GM18508 (cell line): Measurements from ENCODE around the gene MCTP1.

Source experiments
- ATAC-seq: cut with Tn5 transposase; IDR thresholded peaks from one replicate; pipeline ENCODE4 v1.9.1; 2021; ENCODE audit warnings: moderate number of reproducible peaks; ENCODE audit not compliant: insufficient read depth, unreplicated experiment

The MCTP1 gene

DNA sequence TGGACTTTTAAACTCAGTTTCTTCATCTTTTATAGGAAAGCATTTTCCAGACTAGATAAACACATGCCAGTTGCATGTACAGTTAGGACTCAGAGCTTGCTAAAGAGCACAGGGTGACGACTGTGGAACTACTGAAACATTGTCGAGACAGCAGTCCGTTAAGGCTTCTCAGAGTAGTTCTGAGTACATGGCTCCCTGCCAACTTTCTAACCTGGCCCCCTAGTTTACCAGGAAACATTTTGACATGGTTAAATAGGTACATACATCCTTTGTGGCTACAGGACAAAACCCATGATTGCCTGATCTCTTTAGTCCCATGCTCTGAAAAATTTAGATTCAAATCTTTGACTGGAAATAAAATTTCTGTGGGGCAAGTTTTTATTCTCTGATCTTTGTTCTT, 536.7 kb downstream of the MCTP1 start:
- ATAC-seq, result no peak

DNA sequence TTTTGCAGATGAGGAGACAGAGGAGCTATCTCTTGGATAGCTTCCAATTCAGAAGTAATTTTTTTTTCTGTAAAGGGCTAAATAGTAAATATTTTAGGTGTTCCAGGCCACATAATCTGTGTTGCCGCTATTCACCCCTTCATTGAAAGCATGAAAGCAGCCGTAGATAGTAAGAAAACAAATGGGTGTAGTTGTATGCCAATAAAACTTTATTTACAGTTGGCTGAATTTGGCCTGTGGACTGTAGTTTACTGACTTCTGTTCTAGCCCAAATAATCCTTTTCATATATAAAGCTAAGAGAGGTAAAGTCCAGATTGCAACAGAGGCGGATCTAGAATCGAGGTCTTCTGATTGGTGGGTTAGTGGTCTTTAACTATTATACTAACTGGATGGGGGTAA, 537.5 kb downstream of the MCTP1 start:
- ATAC-seq, result no peak

GRCh38 chr5:94746731-94747124, 538.2 kb downstream of the MCTP1 start:
- ATAC-seq, result peak; percentile 49

GRCh38 chr5:94745786-94746730, 538.8 kb downstream of the MCTP1 start:
- ATAC-seq, result peak; percentile 62

GRCh38 chr5:94744906-94745305, 540.0 kb downstream of the MCTP1 start:
- no peak for ATAC-seq

DNA sequence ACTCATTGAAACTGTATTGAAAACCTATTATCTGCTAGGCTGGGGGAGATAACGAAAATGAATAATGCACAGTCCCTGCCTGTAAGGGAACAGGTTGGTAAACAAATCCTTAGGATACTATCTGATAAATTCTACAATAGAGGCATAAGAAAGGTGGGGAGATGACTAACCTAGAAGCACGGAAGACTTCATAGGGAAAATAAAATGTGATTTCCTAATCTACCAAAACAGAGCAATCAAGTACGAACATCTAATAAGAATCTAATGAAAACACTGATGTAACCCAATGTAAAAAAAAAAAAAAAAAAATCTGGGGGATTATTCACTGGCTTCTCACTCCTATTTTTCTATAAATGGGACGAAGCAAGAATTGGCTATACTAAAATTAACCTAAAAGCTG, 542.0 kb downstream of the MCTP1 start:
- ATAC-seq, result no peak

GRCh38 chr5:94740286-94740685, 544.6 kb downstream of the MCTP1 start:
- ATAC-seq, result no peak

DNA sequence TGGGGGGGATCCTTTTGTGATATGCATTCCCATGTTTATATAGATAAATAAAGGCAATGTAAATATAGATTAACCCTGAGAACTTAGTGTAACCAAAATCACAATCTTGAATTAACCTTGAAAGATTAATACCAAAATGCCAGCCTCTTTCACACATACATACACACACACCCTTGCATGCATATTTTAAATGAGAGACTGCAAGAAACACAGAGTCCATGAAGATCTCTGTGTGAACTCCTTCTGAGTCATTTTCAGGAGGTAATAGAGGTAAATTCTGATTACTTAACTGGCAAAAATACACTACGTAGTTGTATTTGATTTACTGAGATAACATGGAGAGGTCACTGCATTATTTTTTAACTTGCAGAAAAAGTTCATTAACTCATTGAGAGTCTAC, 548.4 kb downstream of the MCTP1 start:
- ATAC-seq, result no peak

GRCh38 chr5:94731471-94731870, 553.4 kb downstream of the MCTP1 start:
- no peak for ATAC-seq

DNA sequence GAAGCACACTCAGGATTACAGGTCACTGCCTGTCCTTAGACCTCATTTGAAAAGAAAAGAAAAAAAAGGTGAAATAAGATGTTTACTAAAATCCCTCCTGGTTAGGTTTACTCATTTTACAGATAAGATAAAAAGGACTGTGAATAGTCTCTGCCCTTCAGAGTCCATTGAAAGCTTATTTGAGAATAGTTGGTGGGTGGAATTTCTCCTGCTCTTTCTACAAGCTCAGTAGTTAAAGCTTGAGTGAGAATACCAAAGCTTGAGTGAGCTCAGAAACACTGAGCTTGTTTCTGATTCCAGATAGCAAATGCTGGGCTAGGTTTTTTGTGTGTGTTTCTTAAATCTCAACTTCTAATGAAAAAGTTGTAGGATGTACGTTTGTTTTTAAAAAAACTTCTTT, 559.8 kb downstream of the MCTP1 start:
- ATAC-seq, result no peak

- ATAC-seq, result no peak
Observed at GRCh38 chr5:94715768-94716167, 569.1 kb downstream of the MCTP1 start.

DNA sequence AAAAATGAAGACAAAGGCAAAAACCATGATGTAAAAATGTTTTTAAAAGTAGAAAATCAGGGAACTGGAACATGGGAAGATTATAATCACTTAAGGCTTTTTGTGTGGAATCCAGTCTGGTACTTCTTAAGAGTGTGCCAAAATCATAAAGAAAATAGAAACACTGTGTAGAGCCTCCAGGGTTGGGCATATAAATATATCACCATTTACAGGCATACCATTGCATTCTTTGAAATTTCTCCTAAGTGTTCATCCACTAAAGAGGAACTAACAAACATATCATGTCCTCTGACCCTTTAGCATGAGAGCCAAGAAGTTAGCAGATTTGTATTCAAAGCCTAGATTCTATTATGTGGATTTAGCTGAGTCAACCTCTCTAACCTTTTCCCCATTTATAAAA, 573.1 kb downstream of the MCTP1 start:
- ATAC-seq, result no peak

DNA sequence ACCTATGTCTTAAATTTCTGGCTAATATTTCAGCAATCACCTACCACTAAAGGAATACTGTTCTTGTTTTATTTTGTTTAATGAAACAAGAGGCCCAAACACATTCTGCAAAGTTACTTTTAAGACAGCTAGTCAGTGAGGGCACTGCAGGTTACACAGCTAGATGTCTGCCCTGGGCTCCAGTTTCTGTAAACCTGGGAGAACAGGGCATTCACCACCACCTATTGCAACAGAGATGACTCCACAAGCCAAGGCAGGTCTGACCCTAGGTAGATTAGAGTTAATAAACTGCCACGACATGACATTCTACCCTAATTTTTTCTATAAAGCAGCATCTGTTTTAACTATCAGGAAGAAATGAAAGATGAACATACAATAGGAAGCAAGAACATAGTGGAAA, 575.6 kb downstream of the MCTP1 start:
- ATAC-seq, result no peak

- no peak for ATAC-seq
Observed at GRCh38 chr5:94707359-94707758, 577.5 kb downstream of the MCTP1 start.

- ATAC-seq, result no peak
Observed at GRCh38 chr5:94705427-94705826, 579.5 kb downstream of the MCTP1 start.

DNA sequence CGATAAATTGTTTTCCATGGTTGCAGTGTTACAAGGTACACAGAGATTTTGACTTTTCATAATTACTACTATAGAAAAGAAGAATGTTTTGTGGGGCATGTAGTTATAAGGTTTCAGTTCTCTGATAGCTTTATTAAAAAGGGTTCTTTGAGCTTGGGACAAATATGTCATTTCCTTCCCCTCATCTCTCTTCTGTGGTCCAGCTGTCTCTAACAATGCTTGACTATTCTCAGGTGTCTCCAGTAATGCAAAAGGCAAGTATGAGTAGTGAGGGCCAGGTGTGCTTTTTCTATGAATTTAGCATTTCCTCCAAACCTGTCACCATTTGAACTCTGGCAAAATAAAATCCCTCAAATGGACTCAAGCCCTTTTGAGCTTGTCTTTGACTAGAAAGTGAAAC, 582.2 kb downstream of the MCTP1 start:
- ATAC-seq, result peak; percentile 57

DNA sequence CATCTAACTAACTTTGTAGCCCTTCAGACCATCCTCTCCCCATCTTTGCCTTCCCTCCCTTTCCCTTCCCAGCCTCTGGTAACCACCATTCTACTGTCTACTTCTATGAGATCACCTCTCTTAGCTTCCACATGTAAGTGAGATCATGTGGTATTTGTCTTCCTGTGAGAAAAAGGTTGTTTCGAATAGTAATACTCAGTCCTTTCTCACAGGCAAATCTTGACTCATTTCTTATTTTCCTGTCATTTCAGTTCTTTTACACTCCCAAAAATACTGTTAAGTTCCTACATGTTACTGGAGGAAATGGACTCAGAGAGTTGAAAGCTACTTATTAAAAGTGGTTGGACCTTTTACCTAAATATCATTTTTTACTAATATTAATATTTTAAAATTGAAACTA, 584.3 kb downstream of the MCTP1 start:
- peak; percentile 74 for ATAC-seq

DNA sequence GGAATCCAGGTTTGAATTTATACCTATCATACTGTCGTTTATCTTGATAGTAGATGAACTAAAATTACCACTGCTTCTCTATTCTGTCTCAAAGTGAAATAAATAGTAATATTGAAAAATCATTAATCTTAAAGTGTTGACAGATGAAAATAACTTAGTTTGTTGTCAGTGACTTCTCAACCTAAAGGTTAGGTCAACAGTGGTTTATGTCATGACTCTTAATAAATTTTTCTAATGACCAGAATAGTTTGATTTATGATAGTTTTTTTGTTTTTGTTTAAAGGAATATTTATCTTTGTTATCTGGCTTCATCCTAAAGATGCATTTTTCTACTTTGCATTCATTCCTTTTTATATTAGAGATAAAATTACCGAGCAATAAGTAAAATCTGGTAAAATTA, 585.3 kb downstream of the MCTP1 start:
- no peak for ATAC-seq

- ATAC-seq, result no peak
Observed at GRCh38 chr5:94698197-94698596, 586.7 kb downstream of the MCTP1 start.

DNA sequence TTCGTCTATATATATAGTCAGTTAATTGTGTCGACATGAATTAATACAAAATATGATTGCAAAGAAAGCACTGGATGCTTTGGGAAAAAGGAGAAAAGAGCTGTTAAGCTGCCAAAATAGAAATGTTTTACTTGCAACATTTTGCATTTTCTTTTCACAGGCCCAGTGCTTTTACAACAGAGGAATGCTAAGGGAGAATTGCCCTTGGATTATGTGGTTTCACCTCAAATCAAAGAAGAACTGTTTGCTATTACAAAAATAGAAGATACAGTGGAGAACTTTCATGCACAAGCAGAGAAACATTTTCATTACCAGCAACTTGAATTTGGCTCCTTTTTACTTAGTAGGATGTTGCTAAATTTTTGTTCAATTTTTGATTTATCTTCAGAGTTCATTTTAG, 590.2 kb downstream of the MCTP1 start:
- no peak for ATAC-seq

GRCh38 chr5:94693845-94694370, 591.0 kb downstream of the MCTP1 start:
- ATAC-seq, result no peak
